ENCODE measurements around the gene TERT.

GRCh38 chr5:1276930-1277329 is 17.9 kb downstream of the TERT start:
- TF ChIP-seq, protein P1, sequence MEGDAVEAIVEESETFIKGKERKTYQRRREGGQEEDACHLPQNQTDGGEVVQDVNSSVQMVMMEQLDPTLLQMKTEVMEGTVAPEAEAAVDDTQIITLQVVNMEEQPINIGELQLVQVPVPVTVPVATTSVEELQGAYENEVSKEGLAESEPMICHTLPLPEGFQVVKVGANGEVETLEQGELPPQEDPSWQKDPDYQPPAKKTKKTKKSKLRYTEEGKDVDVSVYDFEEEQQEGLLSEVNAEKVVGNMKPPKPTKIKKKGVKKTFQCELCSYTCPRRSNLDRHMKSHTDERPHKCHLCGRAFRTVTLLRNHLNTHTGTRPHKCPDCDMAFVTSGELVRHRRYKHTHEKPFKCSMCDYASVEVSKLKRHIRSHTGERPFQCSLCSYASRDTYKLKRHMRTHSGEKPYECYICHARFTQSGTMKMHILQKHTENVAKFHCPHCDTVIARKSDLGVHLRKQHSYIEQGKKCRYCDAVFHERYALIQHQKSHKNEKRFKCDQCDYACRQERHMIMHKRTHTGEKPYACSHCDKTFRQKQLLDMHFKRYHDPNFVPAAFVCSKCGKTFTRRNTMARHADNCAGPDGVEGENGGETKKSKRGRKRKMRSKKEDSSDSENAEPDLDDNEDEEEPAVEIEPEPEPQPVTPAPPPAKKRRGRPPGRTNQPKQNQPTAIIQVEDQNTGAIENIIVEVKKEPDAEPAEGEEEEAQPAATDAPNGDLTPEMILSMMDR (conservative IDR thresholded peaks at IDR 0.05; ENCODE audit: low read length): no peak
- TF ChIP-seq EZH2phosphoT487 (IDR thresholded peaks at IDR 0.05; ENCODE audit: borderline replicate concordance): no peak
